ENCODE data around the gene GAL.

DNA sequence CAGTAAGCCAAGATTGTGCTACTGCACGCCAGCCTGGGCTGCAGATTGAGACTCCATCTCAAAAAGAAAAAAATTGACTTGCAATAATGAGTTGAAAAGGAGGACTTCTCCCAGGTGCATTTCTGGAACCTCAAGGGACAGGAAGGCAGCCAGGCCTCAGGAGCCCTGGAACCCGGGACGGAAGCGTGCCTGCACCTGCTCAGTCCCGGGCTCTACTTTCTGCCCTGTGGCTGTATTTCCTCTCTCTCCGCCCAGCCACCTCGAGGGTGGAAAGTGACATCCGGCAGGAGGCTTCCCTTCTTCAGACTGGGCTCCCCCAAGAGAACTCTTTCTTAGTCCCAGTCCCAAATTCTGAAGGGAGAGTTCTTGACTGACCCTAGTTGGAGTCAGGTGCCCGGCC lies 20.2 kb upstream of the GAL start:
- TF ChIP-seq ZNF274 (IDR thresholded peaks at IDR 0.05; ENCODE audit: low read depth, low read length), result no peak
- TF ChIP-seq YY1 (IDR thresholded peaks at IDR 0.05; ENCODE audit: insufficient read depth, insufficient read length), result no peak
